Keratinocyte (primary cell): ENCODE results near the gene SNX8.

ENCODE experiments used
- EZH2 ChIP-seq: IDR thresholded peaks from one replicate; pipeline ENCODE4 v1.6.1; 2012; ENCODE audit warnings: inconsistent platforms, mild to moderate bottlenecking, low read length, moderate library complexity
- TF ChIP-seq, protein P1 (sequence below), 3 experiments: IDR thresholded peaks in 1 of 3; conservative IDR thresholded peaks in 1 of 3; optimal IDR thresholded peaks in 1 of 3; 2 replicates in 2 of 3; 3 replicates in 1 of 3; pipeline versions ENCODE3 to v1.5.1; 2011; ENCODE audit warnings: low read length in 3 of 3, mild to moderate bottlenecking in 3 of 3, moderate library complexity in 2 of 3, control low read depth in 1 of 3, inconsistent platforms in 1 of 3; ENCODE audit not compliant: insufficient read depth in 2 of 3; ENCODE audit errors: extremely low read depth in 1 of 3

DNA sequence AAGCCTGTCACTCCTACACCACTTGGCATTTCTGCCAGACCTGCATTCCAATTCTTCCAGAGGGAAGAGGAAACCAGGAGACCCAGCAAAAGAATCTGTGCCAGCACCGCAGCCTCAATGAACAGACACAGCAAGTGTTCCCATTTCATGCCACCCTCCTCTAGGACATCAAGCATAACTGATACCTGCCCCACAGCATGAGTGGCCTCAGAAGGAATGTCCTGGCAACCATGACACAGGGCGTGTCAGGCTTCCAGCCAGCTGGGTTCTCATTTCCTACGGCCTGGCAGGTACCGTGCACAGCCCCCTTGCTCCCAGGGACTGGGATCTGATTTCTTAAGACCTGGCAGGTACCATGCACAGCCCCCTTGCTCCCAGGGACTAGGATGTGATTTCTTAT lies 89.3 kb downstream of the SNX8 start:
- TF ChIP-seq, protein P1, sequence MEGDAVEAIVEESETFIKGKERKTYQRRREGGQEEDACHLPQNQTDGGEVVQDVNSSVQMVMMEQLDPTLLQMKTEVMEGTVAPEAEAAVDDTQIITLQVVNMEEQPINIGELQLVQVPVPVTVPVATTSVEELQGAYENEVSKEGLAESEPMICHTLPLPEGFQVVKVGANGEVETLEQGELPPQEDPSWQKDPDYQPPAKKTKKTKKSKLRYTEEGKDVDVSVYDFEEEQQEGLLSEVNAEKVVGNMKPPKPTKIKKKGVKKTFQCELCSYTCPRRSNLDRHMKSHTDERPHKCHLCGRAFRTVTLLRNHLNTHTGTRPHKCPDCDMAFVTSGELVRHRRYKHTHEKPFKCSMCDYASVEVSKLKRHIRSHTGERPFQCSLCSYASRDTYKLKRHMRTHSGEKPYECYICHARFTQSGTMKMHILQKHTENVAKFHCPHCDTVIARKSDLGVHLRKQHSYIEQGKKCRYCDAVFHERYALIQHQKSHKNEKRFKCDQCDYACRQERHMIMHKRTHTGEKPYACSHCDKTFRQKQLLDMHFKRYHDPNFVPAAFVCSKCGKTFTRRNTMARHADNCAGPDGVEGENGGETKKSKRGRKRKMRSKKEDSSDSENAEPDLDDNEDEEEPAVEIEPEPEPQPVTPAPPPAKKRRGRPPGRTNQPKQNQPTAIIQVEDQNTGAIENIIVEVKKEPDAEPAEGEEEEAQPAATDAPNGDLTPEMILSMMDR (optimal IDR thresholded peaks at IDR 0.05 in 1 of 3, IDR thresholded peaks at IDR 0.05 in 1 of 3, conservative IDR thresholded peaks at IDR 0.05 in 1 of 3; ENCODE audit: extremely low read depth in 1 of 3, insufficient read depth in 2 of 3, low read length in 3 of 3), result no peak
- TF ChIP-seq EZH2, result no peak
